ENCODE results near the gene TULP4. TPM values are rescaled to one million over a fixed set of nuclear protein-coding genes. Genes with fewer than 3 reads are reported as not detected.
"Not testable (repeated sequence)": the region's sequence is repeated elsewhere in the genome, so short reads cannot be mapped to it uniquely, and the experiment has no call there.

The TULP4 gene
- total and polyA plus RNA-seq, 2 experiments from 2014 or later: 20.0 to 118 TPM

DNA sequence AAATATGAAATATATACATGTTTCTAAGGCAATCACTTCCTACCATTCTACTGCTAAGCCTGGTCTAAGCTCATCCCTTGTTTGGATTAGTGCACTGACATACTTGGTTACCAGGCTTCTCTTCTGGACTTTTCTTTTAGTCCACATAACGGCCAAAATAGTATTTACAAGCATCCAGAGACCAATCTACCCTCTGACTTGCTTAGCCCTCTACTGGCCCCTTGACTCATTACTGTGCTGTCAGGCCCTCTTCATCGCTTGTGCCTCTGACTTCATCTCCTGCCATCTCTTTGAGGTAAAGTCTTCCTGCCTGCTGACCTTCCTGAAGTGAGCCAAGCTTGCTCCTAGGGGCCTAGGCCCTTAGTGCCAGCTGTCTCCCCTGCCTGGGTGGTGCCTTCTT is 35.1 kb downstream of the TULP4 start:
- Histone ChIP-seq H3K27me3 (no peaks in the 10 kb centered on the region), H3K9me3 (ENCODE audit: low read depth) (no peaks in the 10 kb centered on the region), H3K4me3 (no peak overlapping the region), H3K4me1 (ENCODE audit: low read depth) (no peaks in the 10 kb centered on the region), H3K27ac (no peak overlapping the region), H3K36me3 (no peaks in the 10 kb centered on the region)
- no peak for DNase-seq (ENCODE audit: low read depth in 1 of 2, low spot score in 1 of 2)
- TF ChIP-seq, protein P1, sequence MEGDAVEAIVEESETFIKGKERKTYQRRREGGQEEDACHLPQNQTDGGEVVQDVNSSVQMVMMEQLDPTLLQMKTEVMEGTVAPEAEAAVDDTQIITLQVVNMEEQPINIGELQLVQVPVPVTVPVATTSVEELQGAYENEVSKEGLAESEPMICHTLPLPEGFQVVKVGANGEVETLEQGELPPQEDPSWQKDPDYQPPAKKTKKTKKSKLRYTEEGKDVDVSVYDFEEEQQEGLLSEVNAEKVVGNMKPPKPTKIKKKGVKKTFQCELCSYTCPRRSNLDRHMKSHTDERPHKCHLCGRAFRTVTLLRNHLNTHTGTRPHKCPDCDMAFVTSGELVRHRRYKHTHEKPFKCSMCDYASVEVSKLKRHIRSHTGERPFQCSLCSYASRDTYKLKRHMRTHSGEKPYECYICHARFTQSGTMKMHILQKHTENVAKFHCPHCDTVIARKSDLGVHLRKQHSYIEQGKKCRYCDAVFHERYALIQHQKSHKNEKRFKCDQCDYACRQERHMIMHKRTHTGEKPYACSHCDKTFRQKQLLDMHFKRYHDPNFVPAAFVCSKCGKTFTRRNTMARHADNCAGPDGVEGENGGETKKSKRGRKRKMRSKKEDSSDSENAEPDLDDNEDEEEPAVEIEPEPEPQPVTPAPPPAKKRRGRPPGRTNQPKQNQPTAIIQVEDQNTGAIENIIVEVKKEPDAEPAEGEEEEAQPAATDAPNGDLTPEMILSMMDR (IDR thresholded peaks at IDR 0.05; ENCODE audit: low read depth, low read length): peak; percentile 8

DNA sequence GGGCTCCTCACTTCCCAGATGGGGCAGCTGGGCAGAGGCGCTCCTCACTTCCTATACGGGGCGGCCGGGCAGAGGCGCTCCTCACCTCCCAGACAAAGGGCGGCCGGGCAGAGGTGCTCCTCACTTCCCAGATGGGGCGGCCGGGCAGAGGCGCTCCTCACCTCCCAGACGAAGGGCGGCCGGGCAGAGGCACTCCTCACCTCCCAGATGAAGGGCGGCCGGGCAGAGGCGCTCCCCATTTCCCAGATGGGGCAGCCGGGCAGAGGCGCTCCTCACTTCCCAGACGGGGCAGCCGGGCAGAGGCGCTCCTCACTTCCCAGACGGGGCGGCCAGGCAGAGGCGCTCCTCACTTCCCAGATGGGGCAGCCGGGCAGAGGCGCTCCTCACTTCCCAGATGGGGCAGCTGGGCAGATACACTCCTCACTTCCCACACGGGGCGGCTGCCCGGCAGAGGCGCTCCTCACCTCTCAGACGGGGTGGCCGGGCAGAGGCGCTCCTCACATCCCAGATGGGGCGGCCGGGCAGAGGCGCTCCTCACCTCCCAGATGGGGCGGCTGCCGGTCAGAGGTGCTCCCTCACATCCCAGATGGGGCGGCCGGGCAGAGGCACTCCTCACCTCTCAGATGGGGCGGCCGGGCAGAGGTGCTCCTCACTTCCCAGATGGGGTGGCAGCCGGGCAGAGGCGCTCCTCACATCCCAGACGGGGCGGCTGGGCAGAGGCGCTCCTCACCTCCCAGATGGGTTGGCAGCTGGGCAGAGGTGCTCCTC is 36.7 kb downstream of the TULP4 start:
- H3K9me3 ChIP-seq (ENCODE audit: low read depth); H3K36me3 ChIP-seq: not testable (repeated sequence)

DNA sequence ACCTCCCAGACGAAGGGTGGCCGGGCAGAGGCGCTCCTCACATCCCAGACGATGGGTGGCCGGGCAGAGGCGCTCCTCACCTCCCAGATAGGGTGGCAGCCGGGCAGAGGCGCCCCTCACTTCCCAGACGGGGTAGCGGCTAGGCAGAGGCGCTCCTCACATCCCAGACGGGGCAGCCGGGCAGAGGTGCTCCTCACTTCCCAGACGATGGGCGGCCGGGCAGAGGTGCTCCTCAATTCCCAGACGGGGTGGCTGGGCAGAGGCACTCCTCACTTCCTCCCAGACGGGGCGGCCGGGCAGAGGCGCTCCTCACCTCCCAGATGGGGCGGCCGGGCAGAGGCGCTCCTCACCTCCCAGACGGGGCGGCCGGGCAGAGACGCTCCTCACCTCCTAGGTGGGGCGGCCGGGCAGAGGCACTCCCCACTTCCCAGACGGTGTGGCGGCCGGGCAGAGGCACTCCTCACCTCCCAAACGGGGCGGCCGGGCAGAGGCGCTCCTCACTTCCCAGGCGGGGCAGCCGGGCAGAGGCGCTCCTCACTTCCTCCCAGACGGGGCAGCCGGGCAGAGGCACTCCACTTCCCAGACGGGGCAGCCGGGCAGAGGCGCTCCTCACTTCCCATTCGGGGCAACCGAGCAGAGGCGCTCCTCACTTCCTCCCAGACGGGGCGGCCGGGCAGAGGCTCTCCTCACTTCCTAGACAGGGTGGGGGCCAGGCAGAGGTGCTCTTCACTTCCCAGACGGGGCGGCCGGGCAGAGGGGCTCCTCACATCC is 37.4 kb downstream of the TULP4 start:
- H3K27ac ChIP-seq; H3K4me3 ChIP-seq; DNase-seq (ENCODE audit: low read depth in 1 of 2, low spot score in 1 of 2); H3K4me1 ChIP-seq (ENCODE audit: low read depth); H3K36me3 ChIP-seq; H3K9me3 ChIP-seq (ENCODE audit: low read depth); H3K27me3 ChIP-seq: not testable (repeated sequence)

More for the DNA sequence above, 36.7 kb downstream of the TULP4 start:
- not testable (repeated sequence) for H3K4me3 ChIP-seq; H3K27ac ChIP-seq; DNase-seq (ENCODE audit: low read depth in 1 of 2, low spot score in 1 of 2); H3K4me1 ChIP-seq (ENCODE audit: low read depth); H3K27me3 ChIP-seq

DNA sequence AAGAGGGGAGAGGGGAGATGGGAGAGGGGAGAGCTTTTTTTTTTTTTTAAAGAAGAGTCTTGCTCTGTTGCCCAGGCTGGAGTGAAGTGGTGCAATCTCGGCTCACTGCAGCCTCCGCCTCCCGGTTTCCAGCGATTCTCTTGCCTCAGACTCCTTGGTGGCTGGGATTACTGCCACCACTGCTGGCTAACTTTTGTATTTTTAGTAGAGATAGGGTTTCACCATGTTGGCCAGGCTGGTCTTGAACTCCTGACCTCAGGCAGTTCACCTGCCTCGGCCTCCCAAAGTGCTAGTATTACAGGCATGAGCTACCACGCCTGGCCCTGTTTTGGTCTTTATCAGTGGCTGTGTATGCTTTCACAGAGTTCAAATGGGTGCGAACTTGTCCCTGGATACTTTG is 38.5 kb downstream of the TULP4 start:
- H3K36me3 ChIP-seq; H3K9me3 ChIP-seq (ENCODE audit: low read depth); DNase-seq (ENCODE audit: low read depth in 1 of 2, low spot score in 1 of 2): not testable (repeated sequence)

DNA sequence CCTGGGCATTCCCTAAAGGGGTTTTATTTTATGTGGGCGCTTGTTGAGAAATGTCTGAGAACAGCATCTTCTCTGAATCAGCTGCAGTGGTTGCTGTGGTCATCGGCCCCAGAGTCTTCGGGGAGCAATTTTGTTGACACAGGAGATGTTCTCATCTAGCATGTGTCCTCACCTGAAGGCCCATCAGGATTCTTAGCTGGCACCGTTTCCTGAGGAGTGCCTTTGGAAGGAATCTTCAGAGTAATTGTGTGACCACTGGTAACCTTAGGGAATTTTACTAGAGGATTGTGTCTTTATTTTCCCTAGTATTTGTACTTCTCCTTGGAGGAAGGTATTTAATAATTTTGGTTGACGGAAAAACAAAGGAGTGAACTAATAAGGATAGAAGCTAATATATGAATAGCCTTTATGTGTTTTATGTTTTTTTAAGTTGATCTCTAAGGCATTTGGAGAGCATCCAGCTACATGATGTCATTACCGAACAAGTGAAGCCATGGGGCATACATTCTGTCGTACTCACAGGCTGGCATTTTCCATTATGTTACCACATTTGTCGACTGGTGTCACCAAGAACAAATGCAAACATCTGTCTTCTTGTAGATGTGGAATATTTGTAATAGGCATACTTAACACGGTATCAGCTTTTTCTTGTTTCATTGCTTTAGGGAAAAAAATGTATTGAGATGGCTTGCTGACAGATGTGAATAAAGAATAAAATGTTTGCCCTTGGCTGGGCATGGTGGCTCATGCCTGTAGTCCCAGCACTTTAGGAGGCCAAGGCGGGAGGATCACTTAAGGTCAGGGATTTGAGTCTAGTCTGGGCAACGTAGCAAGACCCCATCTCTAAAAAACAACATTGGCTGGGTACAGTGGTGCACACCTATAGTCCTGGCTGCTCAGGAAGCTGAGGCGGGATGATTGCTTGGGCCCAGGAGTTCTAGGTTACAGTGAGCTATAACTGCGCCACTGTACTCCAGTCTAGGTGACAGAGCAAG is 41.9 kb downstream of the TULP4 start:
- H3K27me3 ChIP-seq: no peaks in the 10 kb centered on the region
- peaks cover 4% of the 10 kb centered on the region for H3K4me1 ChIP-seq (ENCODE audit: low read depth)
- peak in 1 of 2 donors; percentile 24 for DNase-seq (ENCODE audit: low read depth in 1 of 2, low spot score in 1 of 2)
- H3K9me3 ChIP-seq (ENCODE audit: low read depth): no peaks in the 10 kb centered on the region
- TF ChIP-seq, protein P1 (IDR thresholded peaks at IDR 0.05; ENCODE audit: low read depth, low read length): no peak
- H3K27ac ChIP-seq: no peak overlapping the region
- no peak overlapping the region for H3K4me3 ChIP-seq
- no peaks in the 10 kb centered on the region for H3K36me3 ChIP-seq

More for the DNA sequence above, 38.5 kb downstream of the TULP4 start:
- not testable (repeated sequence) for H3K27me3 ChIP-seq; H3K4me1 ChIP-seq (ENCODE audit: low read depth); H3K27ac ChIP-seq; H3K4me3 ChIP-seq

DNA sequence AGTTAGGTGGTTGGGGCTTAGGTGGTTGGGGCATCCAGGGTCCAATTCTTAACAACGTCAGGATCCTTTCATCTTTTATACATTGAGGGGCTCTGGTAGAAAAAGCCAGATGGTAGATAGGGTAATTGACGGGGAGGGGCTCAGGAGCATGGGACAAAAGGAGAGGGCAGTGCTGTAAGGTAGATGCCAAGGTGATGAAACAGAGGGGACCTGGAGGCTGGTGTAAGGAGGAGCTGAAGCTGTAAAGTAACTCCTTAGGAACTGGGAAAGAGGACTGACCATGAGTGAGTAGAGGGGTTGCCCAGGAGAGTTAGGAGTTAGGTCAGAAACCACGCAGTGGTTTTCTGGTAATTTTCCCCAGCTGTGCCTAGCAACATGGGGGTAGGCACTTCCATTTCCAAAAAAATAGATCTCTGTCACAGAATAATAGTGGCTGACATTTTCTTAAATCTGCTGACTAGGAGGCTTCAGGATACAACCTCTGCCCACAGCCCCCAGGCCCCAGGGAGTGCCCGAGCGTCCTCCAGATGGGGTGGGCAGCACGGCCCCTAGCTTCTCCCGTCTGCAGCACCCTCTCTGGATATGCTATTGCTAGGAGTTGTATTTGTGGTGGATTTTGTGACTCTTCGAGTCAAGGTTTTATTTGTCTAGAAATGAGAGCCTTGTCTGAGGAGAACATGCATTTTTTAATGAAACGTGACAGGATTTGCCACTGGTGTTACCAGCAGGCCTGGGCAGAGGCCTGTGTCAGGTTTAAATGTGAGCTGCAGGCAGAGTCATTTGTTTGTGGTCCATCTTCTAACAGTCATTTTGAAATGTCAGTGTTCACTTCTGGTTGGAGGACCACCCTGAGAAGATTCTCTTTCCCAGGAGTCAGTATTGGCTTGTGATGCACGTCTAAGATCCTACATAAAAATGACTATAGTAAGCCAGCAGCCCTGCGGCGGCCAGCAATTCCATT is 44.6 kb downstream of the TULP4 start:
- H3K9me3 ChIP-seq (ENCODE audit: low read depth): no peaks in the 10 kb centered on the region
- no peaks in the 10 kb centered on the region for H3K27me3 ChIP-seq

More for the DNA sequence above, 44.6 kb downstream of the TULP4 start:
- Histone ChIP-seq H3K36me3 (no peaks in the 10 kb centered on the region), H3K27ac (peak overlapping the region; percentile 39), H3K4me3 (no peak overlapping the region), H3K4me1 (ENCODE audit: low read depth) (peaks cover 24% of the 10 kb centered on the region)
- no peak for DNase-seq (ENCODE audit: low read depth in 1 of 2, low spot score in 1 of 2)
- TF ChIP-seq, protein P1 (IDR thresholded peaks at IDR 0.05; ENCODE audit: low read depth, low read length): no peak

All from cardiac muscle cell (in vitro differentiated cells and primary cell).